AG04449 (cell line): ENCODE results near the gene TLE1.
"Not testable (repeated sequence)": the region's sequence is repeated elsewhere in the genome, so short reads cannot be mapped to it uniquely, and the experiment has no call there.

Experiments
- CTCF ChIA-PET: fragments of 350-600 bp; formaldehyde crosslinking; extraction: SDS; loops from one replicate; lab custom pipeline; 2021; ENCODE audit warnings: antibody characterized with exemption; lab: Yijun Ruan, JAX
- POLR2A ChIA-PET: fragments of 400-600, 350-600 bp; formaldehyde crosslinking; extraction: SDS; loops from one replicate; lab custom pipeline; 2020; ENCODE audit warnings: antibody characterized with exemption, inconsistent platforms; lab: Yijun Ruan, JAX
- DNase-seq: peaks from one replicate; pipeline ENCODE4 v3.0.0-alpha.2; 2010; ENCODE audit warnings: low read depth, low spot score
- H3K4me3 ChIP-seq: 2 replicates; pipeline ENCODE4 v1.5.1; 2011; ENCODE audit warnings: low read depth, mild to moderate bottlenecking, control low read depth, low read length
- CTCF ChIP-seq: IDR thresholded peaks from one replicate; pipeline ENCODE4 v1.5.1; 2011; ENCODE audit warnings: mild to moderate bottlenecking, moderate library complexity, low read length, control low read depth, inconsistent platforms; ENCODE audit not compliant: insufficient read depth; ENCODE audit errors: missing control alignments

The TLE1 gene

GRCh38 chr9:81610740-81611107, 78.6 kb downstream of the TLE1 start:
- no peak overlapping the region for H3K4me3 ChIP-seq
- DNase-seq: no peak
- POLR2A ChIA-PET: no interaction called here
- CTCF ChIA-PET: no interaction called here
- no peak for TF ChIP-seq CTCF

- DNase-seq: no peak
- ChIA-PET CTCF (no interaction called here), POLR2A (no interaction called here)
- TF ChIP-seq CTCF: no peak
- H3K4me3 ChIP-seq: no peak overlapping the region
These were observed 79.3 kb downstream of the TLE1 start for GRCh38 chr9:81609782-81610739.

GRCh38 chr9:81608289-81608657, 81.1 kb downstream of the TLE1 start:
- TF ChIP-seq CTCF: no peak
- no peak overlapping the region for H3K4me3 ChIP-seq
- DNase-seq: no peak
- ChIA-PET CTCF (interaction anchor here (1.0 kb wide), 1 partner anchor 9 kb away, joined by 3 read pairs; no protein-coding TSS in a partner anchor), POLR2A (interaction anchor here (0.6 kb wide), 1 partner anchor 667 kb away, joined by 3 read pairs; no protein-coding TSS in a partner anchor)

GRCh38 chr9:81607593-81608288, 81.6 kb downstream of the TLE1 start:
- H3K4me3 ChIP-seq: no peak overlapping the region
- ChIA-PET POLR2A (no interaction called here), CTCF (interaction anchor here (1.0 kb wide), 1 partner anchor 8 kb away, joined by 3 read pairs; no protein-coding TSS in a partner anchor)
- no peak for TF ChIP-seq CTCF
- DNase-seq: no peak

- POLR2A ChIA-PET, DNase-seq, CTCF ChIA-PET, H3K4me3 ChIP-seq: not testable (repeated sequence)
These were observed 83.1 kb downstream of the TLE1 start for GRCh38 chr9:81606261-81606660.

- DNase-seq: no peak
- ChIA-PET POLR2A (no interaction called here), CTCF (no interaction called here)
These were observed 84.1 kb downstream of the TLE1 start for GRCh38 chr9:81605170-81605670.

More at GRCh38 chr9:81605170-81605670, 84.1 kb downstream of the TLE1 start:
- TF ChIP-seq CTCF: no peak
- H3K4me3 ChIP-seq: no peak overlapping the region
